GM18873 (cell line): ENCODE data around the gene GREM1.

Source experiments
- ATAC-seq: cut with Tn5 transposase; IDR thresholded peaks from one replicate; pipeline ENCODE4 v1.9.1; 2021; ENCODE audit warnings: mild to moderate bottlenecking, moderate library complexity, moderate number of reproducible peaks; ENCODE audit not compliant: unreplicated experiment, low FRiP score

Gene GREM1

GRCh38 chr15:32694222-32694983 is 23.4 kb upstream of the GREM1 start:
- ATAC-seq, result no peak

- ATAC-seq, result no peak
Observed at GRCh38 chr15:32698773-32699390, 18.9 kb upstream of the GREM1 start.

GRCh38 chr15:32700501-32701150 is 17.2 kb upstream of the GREM1 start:
- no peak for ATAC-seq

GRCh38 chr15:32701863-32702262 is 15.9 kb upstream of the GREM1 start:
- no peak for ATAC-seq

GRCh38 chr15:32704395-32704981 is 13.3 kb upstream of the GREM1 start:
- ATAC-seq, result no peak

GRCh38 chr15:32705446-32705845 is 12.4 kb upstream of the GREM1 start:
- ATAC-seq, result no peak

GRCh38 chr15:32706704-32707103 is 11.1 kb upstream of the GREM1 start:
- ATAC-seq, result no peak

GRCh38 chr15:32707436-32707835 is 10.4 kb upstream of the GREM1 start:
- ATAC-seq, result no peak

GRCh38 chr15:32709295-32710033 is 8.3 kb upstream of the GREM1 start:
- ATAC-seq, result no peak

GRCh38 chr15:32715276-32715675 is 2.5 kb upstream of the GREM1 start:
- ATAC-seq, result no peak

- no peak for ATAC-seq
Observed at GRCh38 chr15:32716216-32716914, 1.4 kb upstream of the GREM1 start.

GRCh38 chr15:32716915-32717425 is 834 bp upstream of the GREM1 start:
- no peak for ATAC-seq

GRCh38 chr15:32718227-32718820 is 520 bp downstream of the GREM1 start:
- ATAC-seq, result no peak

- no peak for ATAC-seq
Observed at GRCh38 chr15:32718821-32719716, 1.3 kb downstream of the GREM1 start.

- no peak for ATAC-seq
Observed at GRCh38 chr15:32721596-32721995, 3.8 kb downstream of the GREM1 start.

GRCh38 chr15:32722136-32722535 is 4.3 kb downstream of the GREM1 start:
- ATAC-seq, result no peak

- peak; percentile 72 for ATAC-seq
Observed at GRCh38 chr15:32723171-32723948, 5.6 kb downstream of the GREM1 start.
